ENCODE data around the gene L3MBTL4.
"Not testable (repeated sequence)": the region's sequence is repeated elsewhere in the genome, so short reads cannot be mapped to it uniquely, and the experiment has no call there.

DNA sequence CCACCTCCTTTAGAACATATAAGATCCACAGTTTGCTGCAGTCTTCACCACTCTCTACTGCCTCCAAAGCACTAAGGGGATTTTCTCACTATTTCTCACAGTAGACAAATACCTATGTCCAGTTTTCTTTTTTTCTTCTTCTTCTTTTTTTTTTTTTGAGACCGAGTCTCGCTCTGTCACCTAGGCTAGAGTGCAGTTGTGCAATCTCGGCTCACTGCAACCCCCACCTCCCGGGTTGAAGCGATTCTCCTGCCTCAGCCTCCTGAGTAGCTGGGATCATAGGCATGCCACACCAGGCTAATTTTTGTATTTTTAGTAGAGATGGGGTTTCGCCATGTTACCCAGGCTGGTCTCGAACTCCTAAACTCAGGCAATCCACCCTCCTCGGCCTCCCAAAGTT, 6.2 kb downstream of the L3MBTL4 start:
- TF ChIP-seq, protein P1, sequence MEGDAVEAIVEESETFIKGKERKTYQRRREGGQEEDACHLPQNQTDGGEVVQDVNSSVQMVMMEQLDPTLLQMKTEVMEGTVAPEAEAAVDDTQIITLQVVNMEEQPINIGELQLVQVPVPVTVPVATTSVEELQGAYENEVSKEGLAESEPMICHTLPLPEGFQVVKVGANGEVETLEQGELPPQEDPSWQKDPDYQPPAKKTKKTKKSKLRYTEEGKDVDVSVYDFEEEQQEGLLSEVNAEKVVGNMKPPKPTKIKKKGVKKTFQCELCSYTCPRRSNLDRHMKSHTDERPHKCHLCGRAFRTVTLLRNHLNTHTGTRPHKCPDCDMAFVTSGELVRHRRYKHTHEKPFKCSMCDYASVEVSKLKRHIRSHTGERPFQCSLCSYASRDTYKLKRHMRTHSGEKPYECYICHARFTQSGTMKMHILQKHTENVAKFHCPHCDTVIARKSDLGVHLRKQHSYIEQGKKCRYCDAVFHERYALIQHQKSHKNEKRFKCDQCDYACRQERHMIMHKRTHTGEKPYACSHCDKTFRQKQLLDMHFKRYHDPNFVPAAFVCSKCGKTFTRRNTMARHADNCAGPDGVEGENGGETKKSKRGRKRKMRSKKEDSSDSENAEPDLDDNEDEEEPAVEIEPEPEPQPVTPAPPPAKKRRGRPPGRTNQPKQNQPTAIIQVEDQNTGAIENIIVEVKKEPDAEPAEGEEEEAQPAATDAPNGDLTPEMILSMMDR (IDR thresholded peaks at IDR 0.05; ENCODE audit: low read depth, low read length, missing input control): not testable (repeated sequence)
- TF ChIP-seq, protein P2, sequence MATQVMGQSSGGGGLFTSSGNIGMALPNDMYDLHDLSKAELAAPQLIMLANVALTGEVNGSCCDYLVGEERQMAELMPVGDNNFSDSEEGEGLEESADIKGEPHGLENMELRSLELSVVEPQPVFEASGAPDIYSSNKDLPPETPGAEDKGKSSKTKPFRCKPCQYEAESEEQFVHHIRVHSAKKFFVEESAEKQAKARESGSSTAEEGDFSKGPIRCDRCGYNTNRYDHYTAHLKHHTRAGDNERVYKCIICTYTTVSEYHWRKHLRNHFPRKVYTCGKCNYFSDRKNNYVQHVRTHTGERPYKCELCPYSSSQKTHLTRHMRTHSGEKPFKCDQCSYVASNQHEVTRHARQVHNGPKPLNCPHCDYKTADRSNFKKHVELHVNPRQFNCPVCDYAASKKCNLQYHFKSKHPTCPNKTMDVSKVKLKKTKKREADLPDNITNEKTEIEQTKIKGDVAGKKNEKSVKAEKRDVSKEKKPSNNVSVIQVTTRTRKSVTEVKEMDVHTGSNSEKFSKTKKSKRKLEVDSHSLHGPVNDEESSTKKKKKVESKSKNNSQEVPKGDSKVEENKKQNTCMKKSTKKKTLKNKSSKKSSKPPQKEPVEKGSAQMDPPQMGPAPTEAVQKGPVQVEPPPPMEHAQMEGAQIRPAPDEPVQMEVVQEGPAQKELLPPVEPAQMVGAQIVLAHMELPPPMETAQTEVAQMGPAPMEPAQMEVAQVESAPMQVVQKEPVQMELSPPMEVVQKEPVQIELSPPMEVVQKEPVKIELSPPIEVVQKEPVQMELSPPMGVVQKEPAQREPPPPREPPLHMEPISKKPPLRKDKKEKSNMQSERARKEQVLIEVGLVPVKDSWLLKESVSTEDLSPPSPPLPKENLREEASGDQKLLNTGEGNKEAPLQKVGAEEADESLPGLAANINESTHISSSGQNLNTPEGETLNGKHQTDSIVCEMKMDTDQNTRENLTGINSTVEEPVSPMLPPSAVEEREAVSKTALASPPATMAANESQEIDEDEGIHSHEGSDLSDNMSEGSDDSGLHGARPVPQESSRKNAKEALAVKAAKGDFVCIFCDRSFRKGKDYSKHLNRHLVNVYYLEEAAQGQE (IDR thresholded peaks at IDR 0.05): not testable (repeated sequence)
- not testable (repeated sequence) for TF ChIP-seq SP1 (IDR thresholded peaks at IDR 0.05); MAX (IDR thresholded peaks at IDR 0.05); JUND (IDR thresholded peaks at IDR 0.05); YY1 (IDR thresholded peaks at IDR 0.05); TAF1 (conservative IDR thresholded peaks at IDR 0.05); RAD21 (IDR thresholded peaks at IDR 0.05)
- TF ChIP-seq, protein P3, sequence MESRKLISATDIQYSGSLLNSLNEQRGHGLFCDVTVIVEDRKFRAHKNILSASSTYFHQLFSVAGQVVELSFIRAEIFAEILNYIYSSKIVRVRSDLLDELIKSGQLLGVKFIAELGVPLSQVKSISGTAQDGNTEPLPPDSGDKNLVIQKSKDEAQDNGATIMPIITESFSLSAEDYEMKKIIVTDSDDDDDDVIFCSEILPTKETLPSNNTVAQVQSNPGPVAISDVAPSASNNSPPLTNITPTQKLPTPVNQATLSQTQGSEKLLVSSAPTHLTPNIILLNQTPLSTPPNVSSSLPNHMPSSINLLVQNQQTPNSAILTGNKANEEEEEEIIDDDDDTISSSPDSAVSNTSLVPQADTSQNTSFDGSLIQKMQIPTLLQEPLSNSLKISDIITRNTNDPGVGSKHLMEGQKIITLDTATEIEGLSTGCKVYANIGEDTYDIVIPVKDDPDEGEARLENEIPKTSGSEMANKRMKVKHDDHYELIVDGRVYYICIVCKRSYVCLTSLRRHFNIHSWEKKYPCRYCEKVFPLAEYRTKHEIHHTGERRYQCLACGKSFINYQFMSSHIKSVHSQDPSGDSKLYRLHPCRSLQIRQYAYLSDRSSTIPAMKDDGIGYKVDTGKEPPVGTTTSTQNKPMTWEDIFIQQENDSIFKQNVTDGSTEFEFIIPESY (IDR thresholded peaks at IDR 0.05): not testable (repeated sequence)

All from liver (tissue), 3 donors.